Neural cell (in vitro differentiated cells): Measurements from ENCODE around the gene FBL.
"Not testable (repeated sequence)": the region's sequence is repeated elsewhere in the genome, so short reads cannot be mapped to it uniquely, and the experiment has no call there.

Experiments
- CTCF ChIP-seq: fragments of 450-650 bp; IDR thresholded peaks from 2 replicates; pipeline ENCODE4 v1.5.1; 2014; ENCODE audit warnings: antibody characterized with exemption, mild to moderate bottlenecking, moderate library complexity; ENCODE audit not compliant: poor library complexity, severe bottlenecking
- EP300 ChIP-seq: fragments of 450-650 bp; conservative IDR thresholded peaks from 2 replicates; pipeline ENCODE4 v1.6.1; 2014; ENCODE audit warnings: antibody characterized with exemption, mild to moderate bottlenecking, moderate library complexity; ENCODE audit not compliant: poor library complexity, severe bottlenecking
- EZH2 ChIP-seq: fragments of 200-600, 300-800 bp; shearing (Covaris generic), sonication (generic); IDR thresholded peaks from 2 replicates; pipeline ENCODE4 v1.6.1; 2014; ENCODE audit warnings: antibody characterized with exemption, low read length, borderline replicate concordance, mild to moderate bottlenecking; ENCODE audit not compliant: insufficient read depth, poor library complexity, severe bottlenecking
- MXI1 ChIP-seq: fragments of 450-650 bp; conservative IDR thresholded peaks from 2 replicates; pipeline ENCODE4 v1.6.1; 2014; ENCODE audit warnings: antibody characterized with exemption, mild to moderate bottlenecking; ENCODE audit not compliant: poor library complexity, severe bottlenecking
- POLR2AphosphoS5 ChIP-seq: IDR thresholded peaks from 2 replicates; pipeline ENCODE4 v1.6.1; 2012
- RAD21 ChIP-seq: fragments of 450-650 bp; conservative IDR thresholded peaks from 2 replicates; pipeline ENCODE4 v1.6.1; 2014; ENCODE audit warnings: antibody characterized with exemption, mild to moderate bottlenecking, moderate library complexity
- TAF1 ChIP-seq: IDR thresholded peaks from 2 replicates; pipeline ENCODE4 v1.6.1; 2012; ENCODE audit warnings: low read depth

GRCh38 chr19:39879796-39880195, 33.6 kb upstream of the FBL start:
- not testable (repeated sequence) for TF ChIP-seq TAF1, POLR2AphosphoS5, CTCF, MXI1, RAD21, EZH2, EP300
